Neutrophil (primary cell): Measurements from ENCODE around the gene NEK1.

Experiments
- H3K27ac ChIP-seq: fragments of 200-600 bp; sonication (generic); 2 replicates; pipeline ENCODE4 v1.5.1; 2016; ENCODE audit warnings: mild to moderate bottlenecking, moderate library complexity
- H3K27me3 ChIP-seq: fragments of 200-600 bp; sonication (generic); 2 replicates; pipeline ENCODE4 v1.6.0; 2016; ENCODE audit warnings: mild to moderate bottlenecking
- H3K36me3 ChIP-seq: fragments of 200-600 bp; sonication (generic); 2 replicates; pipeline ENCODE4 v1.5.1; 2017
- H3K4me1 ChIP-seq, 2 experiments: fragments of 200-600 bp in 1 of 2; sonication (generic) in 1 of 2; 1 replicate in 1 of 2; 2 replicates in 1 of 2; pipeline versions ENCODE4 v1.5.1 to v1.6.1; 2013 to 2016; ENCODE audit warnings: low read depth in 1 of 2, low read length in 1 of 2, mild to moderate bottlenecking in 1 of 2, moderate library complexity in 1 of 2; ENCODE audit not compliant: control insufficient read depth in 1 of 2, insufficient read depth in 1 of 2
- H3K4me3 ChIP-seq, 2 experiments: fragments of 200-600 bp in 1 of 2; sonication (generic) in 1 of 2; 1 replicate in 1 of 2; 2 replicates in 1 of 2; pipeline ENCODE4 v1.5.1; 2013 to 2016; ENCODE audit warnings: low read depth in 1 of 2, low read length in 1 of 2, mild to moderate bottlenecking in 1 of 2, moderate library complexity in 1 of 2
- H3K9me3 ChIP-seq: fragments of 200-600 bp; sonication (generic); 2 replicates; pipeline ENCODE4 v1.5.1; 2016
- CTCF ChIP-seq: fragments of 200-600 bp; sonication (generic); IDR thresholded peaks from 2 replicates; pipeline ENCODE4 v1.5.1; 2016; ENCODE audit warnings: antibody characterized with exemption

NEK1 gene

DNA sequence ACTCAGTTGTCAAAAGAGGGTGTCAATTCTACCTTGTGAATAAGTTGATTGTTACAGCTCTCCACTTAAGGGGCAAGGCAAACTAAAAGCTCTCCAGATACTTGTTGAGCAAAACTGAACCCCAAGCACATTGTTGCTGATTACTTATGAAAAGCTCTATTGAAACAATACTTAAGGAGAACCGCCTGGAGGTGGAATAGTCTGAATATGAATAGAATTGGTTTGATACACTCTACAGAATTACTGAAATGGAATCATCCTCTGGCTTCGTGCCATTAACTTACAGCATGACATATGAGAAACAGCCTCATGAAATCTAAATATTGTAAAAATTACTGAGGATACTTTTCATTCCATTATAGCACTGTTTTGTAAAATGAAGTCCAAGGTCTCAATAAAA, 214.6 kb downstream of the NEK1 start:
- Histone ChIP-seq H3K9me3 (no peaks in the 10 kb centered on the region), H3K27me3 (no peaks in the 10 kb centered on the region), H3K4me3 (no peak overlapping the region), H3K4me1 (no peaks in the 10 kb centered on the region), H3K27ac (no peak overlapping the region), H3K36me3 (no peaks in the 10 kb centered on the region)
- TF ChIP-seq CTCF = no peak

- no peaks in the 10 kb centered on the region for H3K4me1 ChIP-seq
- H3K9me3 ChIP-seq = no peaks in the 10 kb centered on the region
- no peak overlapping the region for H3K27ac ChIP-seq
- H3K4me3 ChIP-seq = no peak overlapping the region
- no peaks in the 10 kb centered on the region for H3K36me3 ChIP-seq
- TF ChIP-seq CTCF = no peak
- no peaks in the 10 kb centered on the region for H3K27me3 ChIP-seq
These were observed 227.0 kb downstream of the NEK1 start for GRCh38 chr4:169385376-169385775.

- no peak for TF ChIP-seq CTCF
- Histone ChIP-seq H3K27ac (no peak overlapping the region), H3K4me3 (no peak overlapping the region)
These were observed 227.6 kb downstream of the NEK1 start for GRCh38 chr4:169384779-169385178.

GRCh38 chr4:169383724-169384123, 228.7 kb downstream of the NEK1 start:
- H3K4me3 ChIP-seq = no peak overlapping the region
- no peaks in the 10 kb centered on the region for H3K27me3 ChIP-seq
- no peaks in the 10 kb centered on the region for H3K36me3 ChIP-seq
- no peak for TF ChIP-seq CTCF
- H3K4me1 ChIP-seq = no peaks in the 10 kb centered on the region
- H3K9me3 ChIP-seq = no peaks in the 10 kb centered on the region
- H3K27ac ChIP-seq = no peak overlapping the region

More at GRCh38 chr4:169384779-169385178, 227.6 kb downstream of the NEK1 start:
- Histone ChIP-seq H3K4me1 (no peaks in the 10 kb centered on the region), H3K9me3 (no peaks in the 10 kb centered on the region), H3K27me3 (no peaks in the 10 kb centered on the region), H3K36me3 (no peaks in the 10 kb centered on the region)

DNA sequence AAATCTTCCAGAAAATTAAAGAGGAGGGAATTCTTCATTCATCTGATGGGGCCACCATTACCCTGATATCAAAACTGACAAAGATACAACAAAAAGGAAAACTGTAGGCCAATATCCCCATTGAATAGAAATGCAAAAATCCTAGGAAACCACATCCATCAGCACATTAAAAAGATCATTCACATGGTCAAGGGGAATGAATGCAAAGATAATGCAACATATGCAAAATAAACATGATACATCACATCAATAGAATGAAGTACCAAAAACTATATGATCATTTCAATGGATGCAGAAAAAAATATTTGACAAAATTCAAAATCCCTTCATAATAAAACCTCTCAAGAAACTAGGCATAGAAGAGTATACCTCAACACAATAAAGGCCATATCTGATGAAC, 232.7 kb downstream of the NEK1 start:
- TF ChIP-seq CTCF = no peak
- H3K9me3 ChIP-seq = no peaks in the 10 kb centered on the region
- no peaks in the 10 kb centered on the region for H3K36me3 ChIP-seq
- H3K4me1 ChIP-seq = no peaks in the 10 kb centered on the region
- H3K4me3 ChIP-seq = no peak overlapping the region
- no peaks in the 10 kb centered on the region for H3K27me3 ChIP-seq
- no peak overlapping the region for H3K27ac ChIP-seq

GRCh38 chr4:169377367-169377766, 235.0 kb downstream of the NEK1 start:
- H3K9me3 ChIP-seq = no peaks in the 10 kb centered on the region
- H3K4me1 ChIP-seq = no peaks in the 10 kb centered on the region
- TF ChIP-seq CTCF = no peak

More at GRCh38 chr4:169377367-169377766, 235.0 kb downstream of the NEK1 start:
- no peaks in the 10 kb centered on the region for H3K36me3 ChIP-seq
- H3K27me3 ChIP-seq = no peaks in the 10 kb centered on the region
- no peak overlapping the region for H3K27ac ChIP-seq
- no peak overlapping the region for H3K4me3 ChIP-seq
